ENCODE data around the gene GOLT1B. TPM values are rescaled to one million over a fixed set of nuclear protein-coding genes. Genes with fewer than 3 reads are reported as not detected.
A peak's percentile ranks its signal among the peaks of the same experiment; 100 is the strongest.

GOLT1B gene
- total RNA-seq, 5 donors from 2014 or later (not counting 1 experiment from before 2014, with no cell fraction given) = 27.7 to 37.7 (median 35.1) TPM

- no CpG with 5 or more reads among the region's 1 CpG for WGBS (ENCODE audit: insufficient coverage)
- ATAC-seq (replicated peaks in 1 of 4) (no peak), DNase-seq (no peak)
- POLR2A ChIA-PET = no interaction called here
- peaks cover 18 to 25% of the 10 kb centered on the region in 2 donors for H3K27me3 Mint-ChIP-seq
- Histone ChIP-seq H3K27me3 (replicated peaks in 1 of 2; ENCODE audit: control insufficient read depth in 2 of 2, extremely low read depth in 1 of 2, insufficient read depth in 2 of 2, low read length in 1 of 2) (peaks cover 10 to 21% of the 10 kb centered on the region in 2 experiments), H3K4me1 (ENCODE audit: control insufficient read depth in 1 of 2, extremely low read depth in 1 of 2, insufficient read depth in 2 of 2, low read length in 2 of 2) (peaks cover 0 to 9% of the 10 kb centered on the region in 2 experiments), H3K36me3 (ENCODE audit: control insufficient read depth in 2 of 2, extremely low read depth in 1 of 2, insufficient read depth in 1 of 2, low read length in 1 of 2) (no peaks in the 10 kb centered on the region), H3K27ac (ENCODE audit: low read length) (no peak within 1 kb of the TSS), H3K9me3 (no peaks in the 10 kb centered on the region), H3K4me3 (ENCODE audit: control insufficient read depth in 1 of 2, extremely low read depth in 1 of 2, low read length in 1 of 2) (peak within 1 kb of the TSS; percentile 66 to 84)
- peaks cover 0 to 9% (median 9%) of the 10 kb centered on the region in 3 donors for H3K4me1 Mint-ChIP-seq
- H3K27ac Mint-ChIP-seq = peak within 1 kb of the TSS in 1 of 2 donors; percentile 33
- no peaks in the 10 kb centered on the region for H3K36me3 Mint-ChIP-seq
- H3K9me3 Mint-ChIP-seq = peaks cover 4 to 5% (median 5%) of the 10 kb centered on the region in 3 donors
- H3K4me3 Mint-ChIP-seq = peak within 1 kb of the TSS; percentile 67 to 78 (median 73)
- CTCF ChIA-PET = interaction anchor here in 1 of 2 donors (0.9 kb wide), 1 partner anchor 14 kb away, joined by 3 read pairs; no protein-coding TSS in a partner anchor
These were observed 24.5 kb downstream of the GOLT1B start, which contains the start of gene SPX for GRCh38 chr12:21526053-21526452. Gene SPX, plus strand, starts transcription at chr12:21526296. Its CDS starts 177 bp downstream, at chr12:21526473.

- Mint-ChIP-seq H3K36me3 (no peaks in the 10 kb centered on the region), H3K4me1 (peaks cover 0 to 9% (median 9%) of the 10 kb centered on the region in 3 donors), H3K9me3 (peaks cover 4 to 5% (median 5%) of the 10 kb centered on the region in 3 donors), H3K4me3 (peak overlapping the region; percentile 67 to 78 (median 73)), H3K27me3 (peaks cover 25 to 28% of the 10 kb centered on the region in 2 donors), H3K27ac (peak overlapping the region in 1 of 2 donors; percentile 33)
- WGBS (ENCODE audit: insufficient coverage) = 65% methylated on average over 2 of the region's 12 CpGs
- ChIA-PET POLR2A (interaction anchor here in 1 of 2 donors (1.1 kb wide), 1 partner anchor 15 kb away, joined by 3 read pairs; no protein-coding TSS in a partner anchor), CTCF (interaction anchor here in 1 of 2 donors (0.9 kb wide), 1 partner anchor 15 kb away, joined by 3 read pairs; no protein-coding TSS in a partner anchor)
- DNase-seq = no peak
- Histone ChIP-seq H3K36me3 (ENCODE audit: control insufficient read depth in 2 of 2, extremely low read depth in 1 of 2, insufficient read depth in 1 of 2, low read length in 1 of 2) (no peaks in the 10 kb centered on the region), H3K4me1 (ENCODE audit: control insufficient read depth in 1 of 2, extremely low read depth in 1 of 2, insufficient read depth in 2 of 2, low read length in 2 of 2) (peaks cover 0 to 9% of the 10 kb centered on the region in 2 experiments), H3K9me3 (no peaks in the 10 kb centered on the region), H3K4me3 (ENCODE audit: control insufficient read depth in 1 of 2, extremely low read depth in 1 of 2, low read length in 1 of 2) (peak overlapping the region; percentile 66 to 84), H3K27me3 (replicated peaks in 1 of 2; ENCODE audit: control insufficient read depth in 2 of 2, extremely low read depth in 1 of 2, insufficient read depth in 2 of 2, low read length in 1 of 2) (peaks cover 10 to 21% of the 10 kb centered on the region in 2 experiments), H3K27ac (ENCODE audit: low read length) (no peak overlapping the region)
- ATAC-seq (replicated peaks in 1 of 4) = no peak
These were observed 25.2 kb downstream of the GOLT1B start for GRCh38 chr12:21526721-21527345.

GRCh38 chr12:21527451-21528180, 26.0 kb downstream of the GOLT1B start:
- peak overlapping the region; percentile 73 to 77 (median 76) for H3K4me3 Mint-ChIP-seq
- POLR2A ChIA-PET = interaction anchor here in 1 of 2 donors (1.1 kb wide), 1 partner anchor 16 kb away, joined by 3 read pairs; no protein-coding TSS in a partner anchor
- peaks cover 4 to 5% (median 5%) of the 10 kb centered on the region in 3 donors for H3K9me3 Mint-ChIP-seq
- Histone ChIP-seq H3K36me3 (ENCODE audit: control insufficient read depth in 2 of 2, extremely low read depth in 1 of 2, insufficient read depth in 1 of 2, low read length in 1 of 2) (no peaks in the 10 kb centered on the region), H3K4me1 (ENCODE audit: control insufficient read depth in 1 of 2, extremely low read depth in 1 of 2, insufficient read depth in 2 of 2, low read length in 2 of 2) (peaks cover 0 to 9% of the 10 kb centered on the region in 2 experiments), H3K9me3 (no peaks in the 10 kb centered on the region), H3K27ac (ENCODE audit: low read length) (no peak overlapping the region), H3K4me3 (ENCODE audit: control insufficient read depth in 1 of 2, extremely low read depth in 1 of 2, low read length in 1 of 2) (peak overlapping the region; percentile 66 to 84), H3K27me3 (replicated peaks in 1 of 2; ENCODE audit: control insufficient read depth in 2 of 2, extremely low read depth in 1 of 2, insufficient read depth in 2 of 2, low read length in 1 of 2) (peaks cover 10 to 21% of the 10 kb centered on the region in 2 experiments)
- H3K27me3 Mint-ChIP-seq = peaks cover 29 to 32% of the 10 kb centered on the region in 2 donors
- ATAC-seq (replicated peaks in 1 of 4) = peak; percentile 96 to 97 (median 96)
- H3K4me1 Mint-ChIP-seq = peaks cover 0 to 9% (median 9%) of the 10 kb centered on the region in 3 donors
- H3K36me3 Mint-ChIP-seq = peaks cover 2% of the 10 kb centered on the region
- CTCF ChIA-PET = no interaction called here
- H3K27ac Mint-ChIP-seq = no peak overlapping the region
- 1% methylated on average over 56 of the region's 57 CpGs for WGBS (ENCODE audit: insufficient coverage)
- peak; percentile 24 to 68 (median 47) for DNase-seq

DNA sequence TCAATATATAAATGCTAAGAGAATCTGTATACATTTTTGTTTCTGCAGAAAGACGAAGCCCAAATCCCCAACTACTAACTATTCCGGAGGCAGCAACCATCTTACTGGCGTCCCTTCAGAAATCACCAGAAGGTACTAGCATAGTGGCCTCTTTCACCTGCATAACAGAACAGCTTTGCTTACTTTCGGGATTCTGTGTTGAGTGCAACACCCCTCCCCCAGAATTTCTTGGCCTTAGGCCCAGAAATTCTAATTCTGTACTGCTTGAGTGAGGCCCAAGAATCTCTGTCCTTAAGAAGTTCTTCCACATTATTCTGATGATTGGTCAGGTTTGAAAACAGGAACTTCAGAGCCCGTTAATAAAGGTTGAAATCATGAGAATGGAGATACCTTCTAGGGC, 27.4 kb downstream of the GOLT1B start:
- no peak for DNase-seq
- no peak overlapping the region for H3K27ac ChIP-seq (ENCODE audit: low read length)
- H3K27me3 ChIP-seq (replicated peaks in 1 of 2; ENCODE audit: control insufficient read depth in 2 of 2, extremely low read depth in 1 of 2, insufficient read depth in 2 of 2, low read length in 1 of 2) = peaks cover 10 to 21% of the 10 kb centered on the region in 2 experiments
- Mint-ChIP-seq H3K27ac (no peak overlapping the region), H3K27me3 (peaks cover 34% of the 10 kb centered on the region in 2 donors), H3K36me3 (peaks cover 2% of the 10 kb centered on the region), H3K4me3 (peak overlapping the region; percentile 43 to 73 (median 60)), H3K9me3 (peaks cover 4 to 5% (median 5%) of the 10 kb centered on the region in 3 donors), H3K4me1 (peaks cover 0 to 9% (median 9%) of the 10 kb centered on the region in 3 donors)
- CTCF ChIA-PET = no interaction called here
- POLR2A ChIA-PET = no interaction called here
- H3K9me3 ChIP-seq = no peaks in the 10 kb centered on the region
- no peaks in the 10 kb centered on the region for H3K36me3 ChIP-seq (ENCODE audit: control insufficient read depth in 2 of 2, extremely low read depth in 1 of 2, insufficient read depth in 1 of 2, low read length in 1 of 2)
- ATAC-seq (replicated peaks in 1 of 4) = no peak
- H3K4me3 ChIP-seq (ENCODE audit: control insufficient read depth in 1 of 2, extremely low read depth in 1 of 2, low read length in 1 of 2) = no peak overlapping the region
- H3K4me1 ChIP-seq (ENCODE audit: control insufficient read depth in 1 of 2, extremely low read depth in 1 of 2, insufficient read depth in 2 of 2, low read length in 2 of 2) = peaks cover 0 to 9% of the 10 kb centered on the region in 2 experiments
- WGBS (ENCODE audit: insufficient coverage) = 92% methylated on average over 4 of the region's 5 CpGs

DNA sequence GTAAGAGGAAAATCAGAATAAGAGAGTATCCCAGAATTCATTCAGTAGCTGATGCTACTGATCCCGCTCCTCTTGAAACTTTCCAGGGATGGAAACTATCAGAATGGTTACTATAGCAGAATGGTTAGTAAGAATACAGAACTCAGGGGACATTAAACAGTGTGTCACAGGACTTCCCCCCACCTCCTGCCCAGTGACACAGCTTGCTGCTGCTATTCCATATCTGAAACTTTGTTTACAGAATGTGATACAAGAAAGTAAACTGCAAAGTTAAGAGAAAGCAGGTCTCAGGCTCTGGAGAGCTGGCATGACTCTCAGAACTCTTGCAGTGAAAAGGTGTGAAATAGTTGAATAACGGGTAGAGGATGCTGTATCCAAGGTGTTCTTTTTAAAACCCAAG, 27.9 kb downstream of the GOLT1B start:
- Mint-ChIP-seq H3K4me3 (no peak overlapping the region), H3K36me3 (peaks cover 2% of the 10 kb centered on the region), H3K27me3 (peaks cover 34% of the 10 kb centered on the region in 2 donors), H3K27ac (no peak overlapping the region), H3K4me1 (peaks cover 0 to 9% (median 9%) of the 10 kb centered on the region in 3 donors), H3K9me3 (peaks cover 1% of the 10 kb centered on the region in 3 donors)
- ChIA-PET POLR2A (interaction anchor here in 1 of 2 donors (0.6 kb wide), 1 partner anchor 987 kb away, joined by 3 read pairs; no protein-coding TSS in a partner anchor), CTCF (interaction anchor here in 1 of 2 donors (0.5 kb wide), 1 partner anchor 975 kb away, joined by 3 read pairs; no protein-coding TSS in a partner anchor)
- Histone ChIP-seq H3K4me3 (ENCODE audit: control insufficient read depth in 1 of 2, extremely low read depth in 1 of 2, low read length in 1 of 2) (no peak overlapping the region), H3K27me3 (replicated peaks in 1 of 2; ENCODE audit: control insufficient read depth in 2 of 2, extremely low read depth in 1 of 2, insufficient read depth in 2 of 2, low read length in 1 of 2) (peaks cover 10 to 21% of the 10 kb centered on the region in 2 experiments), H3K4me1 (ENCODE audit: control insufficient read depth in 1 of 2, extremely low read depth in 1 of 2, insufficient read depth in 2 of 2, low read length in 2 of 2) (peaks cover 0 to 9% of the 10 kb centered on the region in 2 experiments), H3K36me3 (ENCODE audit: control insufficient read depth in 2 of 2, extremely low read depth in 1 of 2, insufficient read depth in 1 of 2, low read length in 1 of 2) (no peaks in the 10 kb centered on the region), H3K27ac (ENCODE audit: low read length) (no peak overlapping the region), H3K9me3 (no peaks in the 10 kb centered on the region)
- DNase-seq (no peak), ATAC-seq (replicated peaks in 1 of 4) (no peak)
- WGBS (ENCODE audit: insufficient coverage) = 95% methylated on average over 2 of the region's 2 CpGs

DNA sequence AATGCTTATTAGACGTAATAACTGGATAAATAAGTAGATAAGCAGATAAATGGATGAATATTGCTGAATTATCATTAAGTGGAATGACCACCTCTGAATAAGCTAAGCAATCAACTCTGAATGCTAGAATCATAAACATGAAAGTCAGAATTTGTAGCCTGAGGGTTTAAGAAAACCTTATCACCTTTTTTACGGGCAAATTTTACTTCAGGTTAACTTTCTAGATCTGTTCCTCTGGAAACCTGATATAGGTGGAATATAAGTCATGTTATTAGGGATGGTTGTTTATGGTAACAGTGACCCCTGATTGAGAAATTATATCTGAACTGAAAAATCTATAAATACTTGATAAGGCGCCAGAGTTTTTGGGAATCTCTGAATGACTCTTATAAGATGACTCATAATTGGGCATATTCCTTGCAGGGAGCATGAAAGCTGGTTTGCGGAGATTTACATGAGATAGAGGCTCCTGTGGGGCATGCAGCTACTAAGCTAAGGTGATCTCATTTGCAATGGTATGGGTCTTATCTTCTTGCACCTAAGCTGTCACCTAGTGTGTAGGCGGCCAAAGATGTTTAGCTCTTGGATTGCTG, 36.6 kb downstream of the GOLT1B start:
- Mint-ChIP-seq H3K27ac (no peak overlapping the region), H3K4me1 (no peaks in the 10 kb centered on the region), H3K27me3 (peaks cover under 1 to 5% of the 10 kb centered on the region in 2 donors), H3K4me3 (no peak overlapping the region), H3K36me3 (no peaks in the 10 kb centered on the region), H3K9me3 (no peaks in the 10 kb centered on the region)
- no peak for DNase-seq
- WGBS (ENCODE audit: insufficient coverage) = 100% methylated on average over 1 of the region's 5 CpGs
- no peaks in the 10 kb centered on the region for H3K4me1 ChIP-seq (ENCODE audit: control insufficient read depth in 1 of 2, extremely low read depth in 1 of 2, insufficient read depth in 2 of 2, low read length in 2 of 2)
- ChIA-PET POLR2A (no interaction called here), CTCF (no interaction called here)
- no peak for ATAC-seq (replicated peaks in 1 of 4)
- no peak overlapping the region for H3K27ac ChIP-seq (ENCODE audit: low read length)
- H3K27me3 ChIP-seq (replicated peaks in 1 of 2; ENCODE audit: control insufficient read depth in 2 of 2, extremely low read depth in 1 of 2, insufficient read depth in 2 of 2, low read length in 1 of 2) = no peaks in the 10 kb centered on the region
- H3K9me3 ChIP-seq = no peaks in the 10 kb centered on the region
- no peak overlapping the region for H3K4me3 ChIP-seq (ENCODE audit: control insufficient read depth in 1 of 2, extremely low read depth in 1 of 2, low read length in 1 of 2)
- H3K36me3 ChIP-seq (ENCODE audit: control insufficient read depth in 2 of 2, extremely low read depth in 1 of 2, insufficient read depth in 1 of 2, low read length in 1 of 2) = no peaks in the 10 kb centered on the region

Measured in T-cell (primary cell).